ENCODE measurements around the gene RCN1. TPM values are rescaled to one million over a fixed set of nuclear protein-coding genes. Genes with fewer than 3 reads are reported as not detected.

The RCN1 gene
- total and polyA plus RNA-seq, 2 donors (not counting 3 experiments of a cell fraction or from before 2014, with no cell fraction given): 174 to 285 TPM

- no peak overlapping the region for H3K4me2 ChIP-seq (ENCODE audit: insufficient read depth, low read length)
- H3K27ac ChIP-seq (ENCODE audit: insufficient read depth, low read depth, low read length): no peak overlapping the region
- no peaks in the 10 kb centered on the region for H4K20me1 ChIP-seq (replicated peaks; ENCODE audit: control insufficient read depth, extremely low read depth, insufficient read depth, low read length)
- H3K27me3 ChIP-seq (ENCODE audit: control insufficient read depth in 2 of 2, insufficient read depth in 2 of 2, low read length in 2 of 2): no peaks in the 10 kb centered on the region
- CTCF ChIA-PET: interaction anchor here (0.7 to 6.2 kb wide), 19 partner anchors 9 to 756 kb away, joined by 3 to 97 read pairs (median 5); no protein-coding TSS in a partner anchor
- peaks cover 2% of the 10 kb centered on the region for H3K4me1 ChIP-seq (ENCODE audit: control insufficient read depth, extremely low read depth, insufficient read depth, low read length)
- intact Hi-C loops (cut with micrococcal nuclease): loop anchor here (1.0 to 5.0 kb wide), 2 partner anchors 51 to 101 kb away; no protein-coding TSS in a partner anchor
- no peak overlapping the region for H3K4me3 ChIP-seq (replicated peaks in 1 of 3; ENCODE audit: insufficient read depth in 1 of 3, low read depth in 1 of 3, low read length in 3 of 3)
- no peak for FAIRE-seq
- POLR2A ChIA-PET: no interaction called here
- H3K9me3 ChIP-seq (replicated peaks; ENCODE audit: control insufficient read depth, insufficient read depth, low read length): no peaks in the 10 kb centered on the region
- no peaks in the 10 kb centered on the region for H3K9me1 ChIP-seq (replicated peaks; ENCODE audit: control insufficient read depth, extremely low read depth, insufficient read depth, low read length)
- H3K79me2 ChIP-seq (ENCODE audit: control insufficient read depth, insufficient read depth, low read length): no peaks in the 10 kb centered on the region
- no peak for TF ChIP-seq MYC (IDR thresholded peaks at IDR 0.05; ENCODE audit: low read depth, low read length)
- TF ChIP-seq, protein P1, sequence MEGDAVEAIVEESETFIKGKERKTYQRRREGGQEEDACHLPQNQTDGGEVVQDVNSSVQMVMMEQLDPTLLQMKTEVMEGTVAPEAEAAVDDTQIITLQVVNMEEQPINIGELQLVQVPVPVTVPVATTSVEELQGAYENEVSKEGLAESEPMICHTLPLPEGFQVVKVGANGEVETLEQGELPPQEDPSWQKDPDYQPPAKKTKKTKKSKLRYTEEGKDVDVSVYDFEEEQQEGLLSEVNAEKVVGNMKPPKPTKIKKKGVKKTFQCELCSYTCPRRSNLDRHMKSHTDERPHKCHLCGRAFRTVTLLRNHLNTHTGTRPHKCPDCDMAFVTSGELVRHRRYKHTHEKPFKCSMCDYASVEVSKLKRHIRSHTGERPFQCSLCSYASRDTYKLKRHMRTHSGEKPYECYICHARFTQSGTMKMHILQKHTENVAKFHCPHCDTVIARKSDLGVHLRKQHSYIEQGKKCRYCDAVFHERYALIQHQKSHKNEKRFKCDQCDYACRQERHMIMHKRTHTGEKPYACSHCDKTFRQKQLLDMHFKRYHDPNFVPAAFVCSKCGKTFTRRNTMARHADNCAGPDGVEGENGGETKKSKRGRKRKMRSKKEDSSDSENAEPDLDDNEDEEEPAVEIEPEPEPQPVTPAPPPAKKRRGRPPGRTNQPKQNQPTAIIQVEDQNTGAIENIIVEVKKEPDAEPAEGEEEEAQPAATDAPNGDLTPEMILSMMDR (IDR thresholded peaks at IDR 0.05; ENCODE audit: extremely low read depth in 1 of 2, insufficient read depth in 1 of 2, low read depth in 1 of 2, low read length in 2 of 2): no peak
- TF ChIP-seq MAX (IDR thresholded peaks at IDR 0.05; ENCODE audit: insufficient read depth, insufficient read length): no peak
- TF ChIP-seq FOS (IDR thresholded peaks at IDR 0.05; ENCODE audit: borderline replicate concordance, insufficient read depth, low read length): no peak
- no peak for TF ChIP-seq POLR2AphosphoS5 (IDR thresholded peaks at IDR 0.05; ENCODE audit: insufficient read depth, low read depth, low read length)
- H3K9ac ChIP-seq (replicated peaks; ENCODE audit: extremely low read depth, insufficient read depth, low read length): no peak overlapping the region
- BruUV-seq (replicated peaks): no TSS peak
- dilution Hi-C loops (cut with MboI; ENCODE audit: extremely low pct_ligation_motif_present, low sequenced_read_pairs): loop anchor here (25.0 kb wide), 1 partner anchor 116 kb away; no protein-coding TSS in a partner anchor
- DNase-seq (ENCODE audit: low read depth, low spot score): no peak
- H3K36me3 ChIP-seq (ENCODE audit: control insufficient read depth in 2 of 2, extremely low read depth in 1 of 2, insufficient read depth in 2 of 2, low read length in 2 of 2): no peaks in the 10 kb centered on the region
- no peak overlapping the region for H2AFZ ChIP-seq (ENCODE audit: low read depth, low read length)
Observed at GRCh38 chr11:32153747-32154146, 62.9 kb downstream of the RCN1 start.
